SK-N-SH treated with all-trans-retinoic acid at 6 μM for 48 hours (cell line): ENCODE measurements around the gene MYO16.

ENCODE experiments used
- CREB5 ChIP-seq: fragments of 250-450 bp; sonication (Bioruptor Pico); IDR thresholded peaks from 2 replicates; pipeline ENCODE4 v1.5.1; 2020; ENCODE audit warnings: low read depth, mild to moderate bottlenecking, moderate library complexity
- GLIS3 ChIP-seq: fragments of 250-450 bp; sonication (Bioruptor Pico); IDR thresholded peaks from 2 replicates; pipeline ENCODE4 v1.5.0; 2020; ENCODE audit warnings: mild to moderate bottlenecking, moderate library complexity
- OSR1 ChIP-seq: fragments of 250-450 bp; sonication (Bioruptor Pico); IDR thresholded peaks from 2 replicates; pipeline ENCODE4 v1.8.0; 2022; ENCODE audit warnings: moderate library complexity, mild to moderate bottlenecking, inconsistent platforms
- RARB ChIP-seq: fragments of 250-450 bp; sonication (Bioruptor Pico); IDR thresholded peaks from 2 replicates; pipeline ENCODE4 v1.8.0; 2021; ENCODE audit warnings: mild to moderate bottlenecking, moderate library complexity
- ZFP3 ChIP-seq: fragments of 250-450 bp; sonication (Bioruptor Pico); IDR thresholded peaks from 2 replicates; pipeline ENCODE4 v1.5.0; 2020; ENCODE audit warnings: mild to moderate bottlenecking, moderate library complexity
- ZNF70 ChIP-seq: fragments of 450-650 bp; formaldehyde crosslinking; IDR thresholded peaks from 2 replicates; pipeline ENCODE4 v1.5.0; 2020; ENCODE audit warnings: mild to moderate bottlenecking, moderate library complexity
- TF ChIP-seq, protein P1 (sequence below): fragments of 250-450 bp; sonication (Bioruptor Pico); IDR thresholded peaks from 2 replicates; pipeline ENCODE4 v1.5.1; 2021; ENCODE audit warnings: mild to moderate bottlenecking, moderate library complexity
- TF ChIP-seq, protein P2 (sequence below): fragments of 250-450 bp; sonication (Bioruptor Pico); IDR thresholded peaks from 2 replicates; pipeline ENCODE4 v1.8.0; 2021; ENCODE audit warnings: low read depth, mild to moderate bottlenecking, moderate library complexity, borderline replicate concordance

DNA sequence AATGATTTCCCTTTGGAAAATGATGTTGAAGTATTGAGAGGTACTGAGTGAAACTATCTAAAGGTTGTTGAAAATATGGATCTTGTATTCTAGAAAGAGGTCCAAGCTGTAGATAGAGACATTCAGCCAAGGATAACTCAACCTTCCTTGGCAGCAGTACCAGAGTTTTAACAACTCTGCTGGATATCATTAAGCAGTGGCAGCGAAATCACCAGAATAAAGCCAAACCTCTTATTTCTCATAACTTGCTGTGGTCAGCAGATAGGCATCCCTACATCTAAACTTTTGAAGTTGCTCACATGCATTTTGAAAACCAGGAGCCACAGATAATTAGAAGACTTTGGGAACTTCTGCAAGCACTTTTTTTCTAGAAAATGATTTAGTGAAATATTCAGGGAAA, 597.2 kb downstream of the MYO16 start:
- TF ChIP-seq ZNF70 (CRISPR knock-in tag) (no peak), RARB (CRISPR knock-in tag) (no peak), CREB5 (no peak), ZFP3 (CRISPR knock-in tag) (no peak), OSR1 (CRISPR knock-in tag) (no peak), GLIS3 (CRISPR knock-in tag) (no peak)
- TF ChIP-seq, protein P1, sequence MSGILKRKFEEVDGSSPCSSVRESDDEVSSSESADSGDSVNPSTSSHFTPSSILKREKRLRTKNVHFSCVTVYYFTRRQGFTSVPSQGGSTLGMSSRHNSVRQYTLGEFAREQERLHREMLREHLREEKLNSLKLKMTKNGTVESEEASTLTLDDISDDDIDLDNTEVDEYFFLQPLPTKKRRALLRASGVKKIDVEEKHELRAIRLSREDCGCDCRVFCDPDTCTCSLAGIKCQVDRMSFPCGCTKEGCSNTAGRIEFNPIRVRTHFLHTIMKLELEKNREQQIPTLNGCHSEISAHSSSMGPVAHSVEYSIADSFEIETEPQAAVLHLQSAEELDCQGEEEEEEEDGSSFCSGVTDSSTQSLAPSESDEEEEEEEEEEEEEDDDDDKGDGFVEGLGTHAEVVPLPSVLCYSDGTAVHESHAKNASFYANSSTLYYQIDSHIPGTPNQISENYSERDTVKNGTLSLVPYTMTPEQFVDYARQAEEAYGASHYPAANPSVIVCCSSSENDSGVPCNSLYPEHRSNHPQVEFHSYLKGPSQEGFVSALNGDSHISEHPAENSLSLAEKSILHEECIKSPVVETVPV = no peak
- TF ChIP-seq, protein P2, sequence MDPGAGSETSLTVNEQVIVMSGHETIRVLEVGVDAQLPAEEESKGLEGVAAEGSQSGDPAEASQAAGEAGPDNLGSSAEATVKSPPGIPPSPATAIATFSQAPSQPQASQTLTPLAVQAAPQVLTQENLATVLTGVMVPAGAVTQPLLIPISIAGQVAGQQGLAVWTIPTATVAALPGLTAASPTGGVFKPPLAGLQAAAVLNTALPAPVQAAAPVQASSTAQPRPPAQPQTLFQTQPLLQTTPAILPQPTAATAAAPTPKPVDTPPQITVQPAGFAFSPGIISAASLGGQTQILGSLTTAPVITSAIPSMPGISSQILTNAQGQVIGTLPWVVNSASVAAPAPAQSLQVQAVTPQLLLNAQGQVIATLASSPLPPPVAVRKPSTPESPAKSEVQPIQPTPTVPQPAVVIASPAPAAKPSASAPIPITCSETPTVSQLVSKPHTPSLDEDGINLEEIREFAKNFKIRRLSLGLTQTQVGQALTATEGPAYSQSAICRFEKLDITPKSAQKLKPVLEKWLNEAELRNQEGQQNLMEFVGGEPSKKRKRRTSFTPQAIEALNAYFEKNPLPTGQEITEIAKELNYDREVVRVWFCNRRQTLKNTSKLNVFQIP (CRISPR knock-in tag) = no peak
